Measurements from ENCODE around the gene ALS2CL. TPM values are rescaled to one million over a fixed set of nuclear protein-coding genes. Genes with fewer than 3 reads are reported as not detected.

ALS2CL gene
- total and polyA plus RNA-seq, 2 experiments from 2014 or later = 14.4 to 15.2 TPM

- H3K36me3 ChIP-seq (replicated peaks; ENCODE audit: insufficient read depth, low read depth) = no peaks in the 10 kb centered on the region
- no peaks in the 10 kb centered on the region for H3K27me3 ChIP-seq
- 95% methylated on average over 8 of the region's 8 CpGs for WGBS (ENCODE audit: low lambda C conversion rate, missing lambda C conversion rate)
- no peaks in the 10 kb centered on the region for H3K9me2 ChIP-seq (replicated peaks; ENCODE audit: insufficient read depth)
- no peaks in the 10 kb centered on the region for H3K9me3 ChIP-seq (ENCODE audit: low read depth)
- no peak overlapping the region for H3K27ac ChIP-seq
- H4K20me1 ChIP-seq (ENCODE audit: insufficient read depth, poor library complexity, severe bottlenecking) = no peaks in the 10 kb centered on the region
- no peak overlapping the region for H2AFZ ChIP-seq
- H3K4me2 ChIP-seq = no peak overlapping the region
- DNase-seq (ENCODE audit: low spot score) = no peak
- H3K4me1 ChIP-seq (ENCODE audit: insufficient read depth) = peaks cover 17% of the 10 kb centered on the region
- no peak overlapping the region for H3K4me3 ChIP-seq
- TF ChIP-seq EZH2 (IDR thresholded peaks at IDR 0.05; ENCODE audit: borderline replicate concordance) (no peak), EZH2phosphoT487 (IDR thresholded peaks at IDR 0.05; ENCODE audit: low read depth, severe bottlenecking, unreplicated experiment) (no peak)
- TF ChIP-seq, protein P1, sequence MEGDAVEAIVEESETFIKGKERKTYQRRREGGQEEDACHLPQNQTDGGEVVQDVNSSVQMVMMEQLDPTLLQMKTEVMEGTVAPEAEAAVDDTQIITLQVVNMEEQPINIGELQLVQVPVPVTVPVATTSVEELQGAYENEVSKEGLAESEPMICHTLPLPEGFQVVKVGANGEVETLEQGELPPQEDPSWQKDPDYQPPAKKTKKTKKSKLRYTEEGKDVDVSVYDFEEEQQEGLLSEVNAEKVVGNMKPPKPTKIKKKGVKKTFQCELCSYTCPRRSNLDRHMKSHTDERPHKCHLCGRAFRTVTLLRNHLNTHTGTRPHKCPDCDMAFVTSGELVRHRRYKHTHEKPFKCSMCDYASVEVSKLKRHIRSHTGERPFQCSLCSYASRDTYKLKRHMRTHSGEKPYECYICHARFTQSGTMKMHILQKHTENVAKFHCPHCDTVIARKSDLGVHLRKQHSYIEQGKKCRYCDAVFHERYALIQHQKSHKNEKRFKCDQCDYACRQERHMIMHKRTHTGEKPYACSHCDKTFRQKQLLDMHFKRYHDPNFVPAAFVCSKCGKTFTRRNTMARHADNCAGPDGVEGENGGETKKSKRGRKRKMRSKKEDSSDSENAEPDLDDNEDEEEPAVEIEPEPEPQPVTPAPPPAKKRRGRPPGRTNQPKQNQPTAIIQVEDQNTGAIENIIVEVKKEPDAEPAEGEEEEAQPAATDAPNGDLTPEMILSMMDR (IDR thresholded peaks at IDR 0.05; ENCODE audit: poor library complexity) = no peak
- no peaks in the 10 kb centered on the region for H3K79me2 ChIP-seq
These were observed 26.3 kb downstream of the ALS2CL start for GRCh38 chr3:46667061-46667621.

- no peaks in the 10 kb centered on the region for H3K36me3 ChIP-seq (replicated peaks; ENCODE audit: insufficient read depth, low read depth)
- no peak overlapping the region for H3K4me2 ChIP-seq
- H4K20me1 ChIP-seq (ENCODE audit: insufficient read depth, poor library complexity, severe bottlenecking) = no peaks in the 10 kb centered on the region
- no peaks in the 10 kb centered on the region for H3K79me2 ChIP-seq
- no peak overlapping the region for H3K27ac ChIP-seq
- H3K9me2 ChIP-seq (replicated peaks; ENCODE audit: insufficient read depth) = no peaks in the 10 kb centered on the region
- H3K27me3 ChIP-seq = no peaks in the 10 kb centered on the region
- no peak overlapping the region for H2AFZ ChIP-seq
- TF ChIP-seq EZH2phosphoT487 (IDR thresholded peaks at IDR 0.05; ENCODE audit: low read depth, severe bottlenecking, unreplicated experiment) (no peak), EZH2 (IDR thresholded peaks at IDR 0.05; ENCODE audit: borderline replicate concordance) (no peak)
- TF ChIP-seq, protein P1 (IDR thresholded peaks at IDR 0.05; ENCODE audit: poor library complexity) = no peak
- H3K4me3 ChIP-seq = no peak overlapping the region
- 71% methylated on average over 7 of the region's 7 CpGs for WGBS (ENCODE audit: low lambda C conversion rate, missing lambda C conversion rate)
- no peak for DNase-seq (ENCODE audit: low spot score)
- H3K9me3 ChIP-seq (ENCODE audit: low read depth) = no peaks in the 10 kb centered on the region
- H3K4me1 ChIP-seq (ENCODE audit: insufficient read depth) = peaks cover 17% of the 10 kb centered on the region
These were observed 27.0 kb downstream of the ALS2CL start for GRCh38 chr3:46666453-46666845.

DNA sequence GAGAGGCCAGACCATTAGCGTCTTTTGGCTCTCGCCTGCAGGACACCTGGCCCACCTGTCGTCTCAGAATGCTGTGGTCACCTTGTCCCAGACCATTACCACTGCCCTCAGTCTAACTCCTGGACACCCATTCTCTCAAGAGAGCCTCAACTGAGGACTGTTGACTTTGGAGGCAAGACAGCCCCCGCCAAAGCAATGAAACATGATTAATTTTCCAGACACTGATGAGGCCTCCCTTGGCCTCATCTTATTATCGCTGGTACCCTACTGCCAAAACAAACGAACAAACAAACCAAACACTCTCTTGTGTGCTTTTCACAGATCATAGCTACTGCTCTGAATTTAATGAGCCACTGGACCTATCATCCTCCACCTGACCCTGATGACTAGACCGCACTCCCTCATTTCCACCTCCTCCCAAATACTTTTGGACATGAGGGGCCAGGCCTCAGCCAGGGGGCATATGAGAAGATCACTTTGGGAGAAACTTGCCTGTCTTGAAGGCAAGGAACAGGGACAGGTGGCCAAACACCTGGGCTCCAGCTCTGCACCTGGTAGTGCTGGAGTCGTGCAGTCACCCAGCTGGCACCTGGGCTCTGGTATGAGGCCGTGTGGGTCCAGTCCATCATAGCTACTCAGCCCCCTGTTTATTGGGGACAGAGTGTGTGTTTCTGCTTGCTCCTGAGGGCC, 27.6 kb downstream of the ALS2CL start:
- no peaks in the 10 kb centered on the region for H3K27me3 ChIP-seq
- H3K36me3 ChIP-seq (replicated peaks; ENCODE audit: insufficient read depth, low read depth) = no peaks in the 10 kb centered on the region
- H3K9me2 ChIP-seq (replicated peaks; ENCODE audit: insufficient read depth) = no peaks in the 10 kb centered on the region
- TF ChIP-seq EZH2phosphoT487 (IDR thresholded peaks at IDR 0.05; ENCODE audit: low read depth, severe bottlenecking, unreplicated experiment) (no peak), EZH2 (IDR thresholded peaks at IDR 0.05; ENCODE audit: borderline replicate concordance) (no peak)
- TF ChIP-seq, protein P1 (IDR thresholded peaks at IDR 0.05; ENCODE audit: poor library complexity) = no peak
- no peak overlapping the region for H3K4me2 ChIP-seq
- no peak overlapping the region for H2AFZ ChIP-seq
- 88% methylated on average over 9 of the region's 9 CpGs for WGBS (ENCODE audit: low lambda C conversion rate, missing lambda C conversion rate)
- H3K27ac ChIP-seq = no peak overlapping the region
- no peaks in the 10 kb centered on the region for H4K20me1 ChIP-seq (ENCODE audit: insufficient read depth, poor library complexity, severe bottlenecking)
- no peaks in the 10 kb centered on the region for H3K79me2 ChIP-seq
- H3K4me1 ChIP-seq (ENCODE audit: insufficient read depth) = peaks cover 17% of the 10 kb centered on the region
- DNase-seq (ENCODE audit: low spot score) = no peak
- no peaks in the 10 kb centered on the region for H3K9me3 ChIP-seq (ENCODE audit: low read depth)
- no peak overlapping the region for H3K4me3 ChIP-seq

All from hepatocyte (in vitro differentiated cells).